GM18520 (cell line): ENCODE data around the gene ENTPD8.

Experiments
- ATAC-seq: cut with Tn5 transposase; IDR thresholded peaks from one replicate; pipeline ENCODE4 v1.9.1; 2021; ENCODE audit not compliant: unreplicated experiment

Gene ENTPD8

DNA sequence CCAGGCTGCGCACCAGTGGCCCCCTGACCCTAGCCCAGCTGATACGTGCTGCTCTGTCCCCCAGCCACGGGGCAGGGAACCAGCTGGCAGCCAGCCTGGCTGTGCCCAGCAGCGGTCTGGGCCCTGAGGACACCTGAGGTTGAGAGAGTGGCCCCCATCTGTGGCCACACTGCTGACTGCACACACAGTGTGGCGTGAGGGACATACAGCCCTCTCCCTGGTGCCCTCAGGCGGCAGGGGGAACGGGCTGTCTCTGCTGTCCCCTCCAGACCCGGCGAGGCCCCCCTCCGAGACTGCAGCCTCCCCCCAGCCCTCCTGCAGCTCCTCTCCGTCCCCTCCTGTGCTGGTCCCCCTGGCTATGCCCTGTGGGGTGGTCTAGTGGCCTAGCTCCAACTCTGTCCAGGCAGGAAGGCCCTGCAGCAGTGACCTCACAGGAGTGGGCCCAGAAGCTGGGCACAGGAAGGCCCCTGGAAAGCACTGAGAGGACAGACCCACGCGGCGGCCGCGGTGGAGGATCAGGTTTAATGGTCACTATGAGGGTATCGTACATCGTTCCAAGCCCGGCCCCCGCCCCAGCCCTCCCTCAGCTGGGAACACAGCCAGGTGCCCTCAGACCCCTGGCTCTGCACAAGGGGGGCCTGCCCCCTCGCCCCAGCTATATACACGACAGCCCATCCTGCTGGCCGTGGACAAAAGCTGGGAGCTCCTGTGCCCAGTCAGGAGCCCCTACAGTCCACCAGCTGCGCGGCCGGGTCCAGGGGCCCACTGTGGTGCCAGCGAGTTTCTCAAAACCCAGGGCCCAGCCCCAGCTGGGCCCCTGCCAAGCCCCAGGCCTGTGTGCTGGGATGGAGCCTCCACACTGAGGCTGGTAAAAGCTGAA is 6.8 kb upstream of the ENTPD8 start:
- no peak for ATAC-seq

DNA sequence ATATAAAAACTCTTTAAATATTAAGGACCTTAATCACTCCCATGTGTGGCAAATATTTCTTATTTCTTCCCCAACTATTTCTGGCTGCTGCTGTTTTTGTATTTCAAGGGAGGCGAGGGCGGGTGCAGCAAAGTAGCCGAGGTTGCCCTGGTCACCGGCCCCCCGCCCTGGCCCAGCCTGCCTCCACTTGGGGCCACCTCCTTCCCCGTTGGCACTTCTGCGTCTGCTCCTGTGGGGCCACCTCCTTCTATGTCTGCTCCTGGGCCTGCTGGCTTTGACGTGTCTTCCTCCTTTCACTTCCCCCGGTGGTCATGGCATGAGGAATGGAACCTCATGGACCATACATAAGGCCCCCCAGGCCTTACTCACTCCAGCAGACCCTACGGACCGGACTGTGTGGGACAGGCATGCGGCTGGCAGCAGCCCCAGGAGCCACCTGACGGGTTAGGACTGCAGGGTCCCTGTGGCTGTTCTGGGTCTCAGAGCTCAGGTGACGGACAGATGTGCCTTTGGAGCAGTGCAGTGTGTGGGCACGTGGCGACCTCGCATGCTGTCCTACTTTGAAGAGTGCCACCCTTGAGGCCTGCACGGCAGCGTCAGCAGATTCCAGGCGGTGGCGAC is 5.8 kb upstream of the ENTPD8 start:
- ATAC-seq = no peak

DNA sequence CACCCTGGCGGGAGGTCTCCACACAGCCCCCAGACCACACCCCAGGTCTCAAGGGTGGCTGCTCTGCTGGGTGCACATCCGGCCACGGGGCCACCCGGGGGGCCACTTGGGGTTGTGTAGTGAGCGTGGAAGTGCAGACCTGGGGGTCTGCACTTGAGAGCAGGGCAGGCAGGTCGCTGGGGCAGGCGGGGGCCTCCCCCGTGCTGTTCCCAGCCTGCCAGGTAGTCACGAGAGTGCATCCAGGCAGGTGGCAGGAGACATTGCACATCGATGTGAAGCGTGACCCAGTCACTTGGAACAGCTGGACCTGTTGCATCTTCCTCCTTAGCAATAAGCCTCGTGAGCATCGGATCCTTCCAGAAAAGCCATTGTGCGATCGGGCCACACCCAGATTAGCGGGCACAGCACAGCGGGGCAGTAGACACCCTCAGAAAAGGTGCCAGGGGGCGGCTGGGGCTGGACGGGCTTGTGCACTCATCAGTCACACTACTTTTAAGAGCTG is 4.8 kb upstream of the ENTPD8 start:
- no peak for ATAC-seq

DNA sequence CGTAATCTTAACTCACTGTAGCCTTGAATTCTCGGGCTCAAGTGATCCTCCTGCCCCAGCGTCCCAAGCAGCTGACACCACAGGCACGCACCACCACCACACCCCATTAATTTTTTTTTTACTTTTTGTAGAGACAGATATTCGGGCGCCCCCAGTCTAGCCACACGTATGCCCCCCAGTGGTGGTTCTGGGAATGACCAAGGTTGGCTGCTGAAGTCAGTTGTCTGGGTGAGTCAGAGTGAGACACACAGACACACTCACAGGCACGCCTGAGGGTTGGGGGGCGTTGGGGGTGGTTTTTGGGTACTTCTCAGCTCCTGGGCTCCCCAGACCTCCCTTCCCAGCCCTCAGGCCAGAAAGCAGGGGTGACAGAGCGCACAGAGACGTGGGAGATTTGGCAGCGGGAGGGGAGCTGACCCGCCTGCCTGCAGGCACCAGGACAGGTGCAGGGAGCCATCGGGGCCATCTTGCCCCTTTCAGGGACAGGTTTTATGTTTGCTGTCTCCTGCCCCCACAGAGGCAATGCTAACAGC is 4.2 kb upstream of the ENTPD8 start:
- no peak for ATAC-seq

DNA sequence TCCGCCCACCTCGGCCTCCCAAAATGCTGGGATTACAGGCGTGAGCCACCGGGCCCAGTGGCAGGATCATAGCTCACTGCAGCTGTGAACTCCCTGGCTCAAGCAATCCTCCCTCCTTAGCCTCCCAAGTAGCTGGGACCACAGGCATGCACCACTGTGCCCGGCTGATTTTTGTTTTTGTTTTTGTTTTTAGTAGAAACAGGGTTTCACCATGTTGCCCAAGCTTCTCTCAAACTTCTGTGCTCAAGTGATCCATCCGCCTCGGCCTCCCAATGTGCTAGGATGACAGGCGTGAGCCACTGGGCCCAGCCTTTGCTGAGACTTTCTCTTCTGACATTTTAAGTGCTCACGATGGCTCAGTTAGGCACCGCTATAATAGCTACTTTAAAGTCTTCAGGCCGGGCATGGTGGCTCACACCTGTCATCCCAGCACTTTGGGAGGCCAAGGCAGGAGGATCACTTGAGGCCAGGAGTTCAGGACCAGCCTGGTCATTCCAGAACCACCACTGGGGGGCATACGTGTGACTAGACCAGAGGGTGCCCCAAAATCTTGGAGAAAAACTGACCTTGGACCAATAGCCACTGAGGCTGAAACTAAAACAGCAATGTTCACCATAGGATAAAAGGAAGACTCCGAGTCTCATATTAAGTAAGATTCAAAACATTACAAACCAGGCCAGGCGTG is 3.1 kb upstream of the ENTPD8 start:
- ATAC-seq = no peak

DNA sequence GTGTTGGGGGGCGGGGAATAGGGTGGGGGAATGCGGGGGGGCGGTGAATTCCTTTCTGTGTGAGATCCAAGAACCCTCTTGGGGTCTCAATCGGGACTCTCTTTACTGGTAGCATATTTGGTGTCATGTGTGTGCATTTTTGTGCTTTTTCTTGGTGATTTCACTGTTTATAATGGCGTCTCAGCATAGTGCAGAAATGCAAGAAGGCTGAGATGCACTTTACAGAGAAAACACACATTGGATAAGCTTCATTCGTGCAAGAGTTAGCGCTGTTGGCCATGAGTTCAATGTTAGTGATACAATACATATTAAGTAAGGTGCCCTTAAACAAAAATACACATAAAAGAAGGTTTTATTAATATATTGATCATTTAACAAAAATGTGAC is 771 bp upstream of the ENTPD8 start:
- ATAC-seq = no peak

DNA sequence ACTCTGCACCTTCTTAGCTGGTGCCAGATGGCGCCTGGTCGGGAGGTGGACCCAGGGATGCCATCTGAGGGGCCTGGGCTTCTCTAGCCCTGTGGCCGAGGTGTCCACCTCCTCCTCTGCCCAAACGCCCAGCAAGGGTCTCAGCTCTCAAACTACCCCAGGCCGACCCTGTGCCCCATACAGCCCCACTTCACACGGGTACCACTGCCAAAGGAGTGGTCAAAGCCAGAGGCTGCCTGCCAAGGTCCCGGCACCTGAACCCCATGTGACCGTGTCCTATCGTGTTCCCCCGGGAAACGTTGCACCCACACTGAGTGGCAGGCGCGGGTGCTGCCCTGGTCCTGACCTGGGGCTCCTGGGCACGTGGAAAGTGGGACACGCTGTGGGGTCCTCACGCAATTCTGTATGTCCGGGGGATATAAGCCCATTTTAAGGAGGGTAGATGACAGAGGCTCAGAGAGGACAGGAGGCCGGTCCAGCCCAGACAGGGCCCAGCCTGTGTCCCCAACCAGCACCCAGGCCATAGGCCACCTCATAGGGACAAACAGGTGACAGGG is 1.9 kb downstream of the ENTPD8 start:
- ATAC-seq = no peak

DNA sequence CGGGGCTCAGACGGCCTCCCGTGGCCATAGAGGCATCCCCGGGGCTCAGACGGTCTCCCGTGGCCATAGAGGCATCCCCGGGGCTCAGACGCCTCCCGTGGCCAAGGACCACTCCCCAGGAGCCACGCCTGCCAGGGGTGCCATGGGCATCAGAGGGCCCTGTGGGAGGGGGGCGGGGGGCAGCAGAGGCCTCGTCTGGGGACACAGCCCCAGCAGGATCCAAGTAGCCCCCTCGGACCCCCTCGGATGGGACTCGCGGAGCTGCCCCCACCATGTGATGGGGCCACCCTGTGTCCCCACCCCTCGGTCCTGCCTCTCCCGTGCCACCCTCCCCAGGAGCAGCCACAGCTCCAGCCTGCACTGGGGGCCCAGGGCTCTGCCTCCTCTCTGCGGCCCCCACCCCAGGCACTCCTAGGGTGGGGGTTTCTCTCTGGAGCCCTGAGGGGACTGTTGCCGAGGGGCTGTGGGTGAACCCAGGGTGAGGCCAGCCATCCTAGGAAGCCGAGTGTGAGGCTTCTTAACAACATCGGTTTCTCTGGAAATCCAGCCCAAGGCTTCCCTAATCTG is 2.5 kb downstream of the ENTPD8 start:
- ATAC-seq = no peak

DNA sequence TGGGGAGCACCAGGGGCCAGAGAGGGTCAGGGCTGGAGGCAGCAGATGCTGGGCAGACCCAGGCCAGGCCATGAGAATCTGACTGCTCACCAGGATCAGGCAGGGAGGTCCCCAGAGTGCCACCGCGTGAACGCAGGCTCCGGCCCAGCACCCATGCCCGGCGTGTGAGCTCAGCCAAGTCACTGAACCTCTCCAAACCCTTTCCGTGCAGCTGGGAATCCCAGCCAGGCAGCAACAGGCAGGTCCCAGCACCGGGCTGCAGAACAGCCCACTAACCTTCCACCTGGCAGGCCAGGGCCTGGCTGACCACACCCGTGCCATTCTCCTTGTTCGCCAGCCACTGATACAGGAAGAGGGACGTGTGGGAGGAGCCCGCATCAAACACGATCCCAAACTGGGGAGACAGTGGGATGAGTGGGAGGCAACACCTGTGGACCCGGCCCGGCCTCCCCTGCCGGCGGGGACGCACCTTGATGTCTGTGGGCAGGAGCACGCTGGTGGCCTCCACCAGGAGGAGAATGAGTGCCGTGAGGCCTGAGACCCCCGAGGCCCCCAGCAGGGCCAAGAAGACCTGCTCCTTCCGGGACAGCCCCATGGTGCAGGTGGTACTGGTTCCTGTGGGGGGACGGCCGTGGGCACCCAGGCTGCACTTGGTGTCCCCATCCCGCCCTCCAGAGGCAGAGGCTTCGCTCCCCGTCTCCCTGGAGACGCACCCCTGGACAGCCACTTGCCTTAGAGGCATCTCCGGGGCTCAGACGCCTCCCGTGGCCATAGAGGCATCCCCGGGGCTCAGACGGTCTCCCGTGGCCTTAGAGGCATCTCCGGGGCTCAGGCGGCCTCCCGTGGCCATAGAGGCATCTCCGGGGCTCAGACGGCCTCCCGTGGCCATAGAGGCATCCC is 3.2 kb downstream of the ENTPD8 start:
- ATAC-seq = no peak

DNA sequence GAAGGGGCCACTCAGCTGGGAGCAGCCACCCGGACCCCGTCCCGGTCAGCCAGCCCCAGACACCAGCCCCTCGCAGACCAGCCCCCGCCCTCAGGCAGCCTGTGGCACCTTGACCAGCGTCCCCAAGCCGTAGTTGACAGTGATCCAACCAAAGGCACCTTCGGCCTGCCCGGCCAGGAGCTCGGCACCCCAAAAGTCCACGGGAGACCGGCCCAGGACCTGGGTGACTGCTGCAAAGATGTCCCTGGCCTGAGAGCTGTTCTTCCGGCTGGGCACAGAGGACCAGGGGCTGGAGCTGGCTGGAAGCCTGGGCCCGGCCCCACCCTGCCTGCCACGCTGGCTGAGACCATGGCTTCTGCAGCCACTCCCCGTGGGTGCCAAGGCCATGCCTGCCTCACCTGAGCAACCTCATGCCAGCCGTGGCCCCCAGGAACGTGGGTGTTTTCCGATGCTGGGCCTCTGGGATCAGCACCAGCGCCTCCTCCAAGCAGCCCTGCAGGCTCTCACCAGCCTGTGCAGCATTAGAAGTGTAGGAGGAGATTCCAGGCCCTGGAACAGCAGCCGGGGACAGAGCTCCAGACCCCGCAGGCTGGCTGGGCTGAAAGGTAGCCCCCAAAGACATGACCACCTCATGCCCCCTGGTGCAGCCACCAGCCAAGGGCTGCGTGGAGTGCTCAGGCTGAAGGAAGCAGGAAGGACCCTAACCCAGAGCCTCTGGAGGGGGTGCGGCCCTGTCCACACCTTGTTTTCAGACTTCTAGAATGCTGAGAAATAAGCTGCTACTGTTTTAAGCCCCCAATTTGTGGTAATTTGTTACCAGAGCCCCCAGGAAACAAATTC is 4.2 kb downstream of the ENTPD8 start:
- ATAC-seq = no peak

DNA sequence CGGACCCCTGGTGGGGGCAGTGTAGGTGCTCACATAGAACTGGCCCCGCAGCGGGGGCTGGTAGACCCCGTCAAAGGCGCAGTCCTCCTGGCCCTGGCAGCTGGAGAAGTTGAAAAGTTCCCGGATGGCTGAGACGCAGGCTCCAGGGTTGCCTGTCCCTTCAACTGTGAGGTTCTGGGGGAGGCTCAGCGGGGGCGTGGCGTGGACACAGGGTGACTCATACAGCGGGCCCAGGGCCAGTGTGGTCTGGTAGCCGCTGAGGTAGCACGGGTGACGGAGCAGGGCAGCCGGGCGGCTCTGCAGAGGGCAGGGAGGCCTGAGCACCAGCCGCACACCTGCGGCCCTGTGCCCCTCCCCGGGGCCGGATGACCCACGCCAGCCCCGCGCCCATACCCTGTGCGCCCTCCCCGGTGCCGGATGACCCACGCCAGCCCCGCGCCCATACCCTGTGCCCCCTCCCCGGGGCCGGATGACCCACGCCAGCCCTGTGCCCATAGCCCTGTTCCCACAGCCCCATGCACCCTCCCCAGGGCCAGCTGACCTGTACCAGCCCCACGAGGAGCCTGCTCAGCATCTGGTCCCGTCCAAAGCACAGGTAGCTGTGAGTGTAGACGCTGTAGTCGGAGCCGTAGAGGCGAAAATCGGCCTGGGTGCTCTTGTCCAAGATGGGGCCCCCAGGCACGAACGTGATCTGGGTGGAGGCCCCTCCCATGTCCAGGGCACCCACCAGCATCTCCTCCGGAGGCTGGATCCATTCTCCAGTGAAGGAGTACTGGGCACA is 5.0 kb downstream of the ENTPD8 start:
- ATAC-seq = no peak

DNA sequence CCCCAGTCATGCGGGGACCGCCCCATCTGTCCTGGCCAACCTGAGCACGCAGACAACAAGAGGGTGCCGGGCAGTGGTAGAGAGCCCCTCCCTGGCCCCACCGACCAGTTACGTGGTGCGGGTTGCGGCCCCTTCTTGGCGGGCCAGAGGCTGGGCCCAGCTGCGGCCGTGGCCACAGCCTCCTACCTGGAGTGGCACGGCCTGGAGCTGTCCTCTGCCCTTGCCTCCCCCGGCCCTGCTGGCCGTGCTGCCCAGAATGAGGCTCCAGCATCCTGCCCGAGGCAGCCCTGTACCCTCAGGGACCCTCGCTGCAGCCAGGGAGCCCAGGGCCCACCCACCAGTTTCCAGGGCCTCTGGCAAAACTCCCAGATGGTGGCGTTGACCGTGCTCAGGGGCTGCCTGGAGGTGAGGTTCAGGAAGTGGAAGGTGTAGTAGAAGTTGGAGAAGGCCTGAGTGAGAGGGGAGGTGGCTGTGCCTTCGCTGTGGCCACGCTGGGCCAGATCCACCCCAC is 5.7 kb downstream of the ENTPD8 start:
- no peak for ATAC-seq

DNA sequence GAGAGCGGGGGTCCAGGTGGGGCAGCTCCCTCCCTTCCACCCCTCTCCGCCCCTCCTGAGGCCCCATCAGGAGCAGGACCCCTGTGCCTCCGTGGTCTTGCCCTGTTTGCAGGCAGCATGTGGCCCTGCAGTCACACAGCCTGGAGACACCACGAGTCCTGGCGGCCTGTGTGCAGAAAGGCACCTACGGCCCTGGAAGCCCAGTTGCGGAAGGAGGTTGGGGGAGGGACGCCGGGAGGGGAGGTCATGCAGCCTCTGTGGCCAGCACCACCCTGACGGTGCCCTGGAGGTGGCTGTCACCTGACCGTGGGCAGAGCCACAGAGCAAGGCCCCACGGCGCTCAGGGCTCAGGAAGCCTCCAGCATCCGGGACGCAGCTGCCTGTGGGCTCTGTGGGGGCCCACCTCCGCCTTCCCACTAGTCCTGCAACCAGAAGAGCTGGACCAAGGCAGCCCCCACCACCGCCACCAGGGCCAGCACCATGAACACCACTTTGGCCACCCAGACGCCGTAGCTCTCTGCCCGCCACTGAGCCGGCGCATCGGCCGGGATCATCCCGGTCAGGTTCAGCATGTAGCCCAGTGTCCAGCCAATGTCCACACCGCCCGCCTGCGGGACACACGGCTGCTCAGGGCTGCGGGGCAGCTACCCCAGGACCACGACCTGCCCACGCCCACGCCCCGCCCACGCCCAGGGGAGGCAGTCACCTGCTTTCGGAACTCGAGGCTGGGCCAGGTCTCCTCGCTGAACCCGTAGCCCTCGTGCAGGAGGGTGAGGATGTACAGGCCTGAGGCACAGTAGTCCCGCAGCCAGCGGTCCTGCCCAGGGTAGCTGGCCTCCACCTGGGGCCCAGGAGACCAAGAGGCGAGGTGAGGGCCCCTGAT is 6.4 kb downstream of the ENTPD8 start:
- no peak for ATAC-seq

DNA sequence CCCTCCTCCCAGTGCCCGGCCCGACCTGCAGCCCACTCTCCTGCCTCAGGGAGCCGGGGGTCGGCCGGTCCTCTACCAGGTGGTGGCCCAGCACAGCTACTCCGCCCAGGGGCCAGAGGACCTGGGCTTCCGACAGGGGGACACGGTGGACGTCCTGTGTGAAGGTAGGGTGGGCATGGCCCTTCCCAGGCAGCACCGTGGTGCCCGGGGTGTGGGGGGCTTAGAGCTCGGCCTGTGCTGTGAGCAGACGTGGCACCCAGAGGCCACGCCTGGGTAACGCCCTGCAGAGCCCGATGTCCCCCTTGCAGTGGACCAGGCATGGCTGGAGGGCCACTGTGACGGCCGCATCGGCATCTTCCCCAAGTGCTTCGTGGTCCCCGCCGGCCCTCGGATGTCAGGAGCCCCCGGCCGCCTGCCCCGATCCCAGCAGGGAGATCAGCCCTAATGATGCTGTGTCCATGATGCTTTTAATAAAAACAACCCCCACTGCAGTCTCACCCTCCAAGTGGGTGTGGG is 7.2 kb downstream of the ENTPD8 start:
- ATAC-seq = no peak

DNA sequence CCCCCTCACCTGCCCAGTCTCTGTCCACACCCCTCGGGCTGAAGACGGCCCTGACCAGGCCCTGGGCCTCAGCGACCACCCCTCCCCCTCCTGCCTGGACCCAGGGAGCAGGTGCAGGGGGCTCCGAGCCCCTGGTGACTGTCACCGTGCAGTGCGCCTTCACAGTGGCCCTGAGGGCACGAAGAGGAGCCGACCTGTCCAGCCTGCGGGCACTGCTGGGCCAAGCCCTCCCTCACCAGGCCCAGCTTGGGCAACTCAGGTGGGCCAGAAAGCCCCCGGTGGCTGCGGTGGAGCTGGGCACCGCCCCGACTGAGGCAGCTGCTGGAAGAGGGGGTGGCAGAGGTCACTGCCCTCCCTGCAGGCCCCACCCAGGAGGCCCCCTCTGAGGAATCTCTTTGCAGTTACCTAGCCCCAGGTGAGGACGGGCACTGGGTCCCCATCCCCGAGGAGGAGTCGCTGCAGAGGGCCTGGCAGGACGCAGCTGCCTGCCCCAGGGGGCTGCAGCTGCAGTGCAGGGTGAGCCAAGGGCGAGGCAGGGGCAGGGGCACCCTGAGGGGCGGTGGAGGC is 7.7 kb downstream of the ENTPD8 start:
- no peak for ATAC-seq

DNA sequence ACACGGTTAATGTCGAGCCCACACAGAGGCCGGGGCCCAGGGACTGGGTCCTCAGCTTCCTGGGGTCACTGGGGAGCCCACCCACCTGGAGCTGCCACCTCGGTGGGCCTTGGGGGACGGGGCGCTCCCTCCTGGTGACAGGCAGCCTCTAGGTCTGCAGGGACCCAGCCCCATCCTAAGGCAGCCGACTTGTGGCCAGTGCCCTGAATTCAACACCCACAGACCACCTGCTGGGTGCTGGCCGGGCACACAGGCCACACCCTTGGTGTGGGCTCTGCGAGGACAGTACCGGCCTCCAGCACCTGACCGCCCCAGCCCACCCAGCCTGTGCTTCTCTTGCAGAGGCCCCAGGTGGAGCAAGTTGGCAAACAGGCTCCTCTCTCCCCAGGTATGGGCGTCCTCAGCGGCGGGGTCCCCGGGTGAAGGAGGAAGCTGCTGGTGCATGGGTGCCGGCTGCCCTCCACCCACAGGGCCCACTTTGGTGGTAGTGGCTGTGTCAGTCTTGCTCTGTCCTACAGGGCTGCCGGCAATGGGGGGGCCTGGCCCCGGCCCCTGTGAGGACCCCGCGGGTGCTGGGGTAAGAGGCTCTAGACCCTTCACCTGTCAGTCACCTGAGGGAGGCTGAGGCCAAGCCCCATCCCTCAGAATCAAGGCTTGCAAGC is 8.3 kb downstream of the ENTPD8 start:
- ATAC-seq = no peak
